SK-N-SH (cell line): Measurements from ENCODE around the gene GHDC. TPM values are rescaled to one million over a fixed set of nuclear protein-coding genes. Genes with fewer than 3 reads are reported as not detected.

ENCODE experiments used
- CTCF ChIA-PET: fragments of 300-600, 350-600 bp; formaldehyde crosslinking; extraction: SDS; loops from one replicate; lab custom pipeline; 2021; lab: Yijun Ruan, JAX
- POLR2A ChIA-PET: fragments of 350-600 bp; sonication (Branson Sonifier 250); formaldehyde crosslinking; extraction: SDS; loops from one replicate; lab custom pipeline; 2020; ENCODE audit warnings: antibody characterized with exemption, inconsistent platforms; lab: Yijun Ruan, JAX
- DNase-seq: peaks from one replicate; pipeline ENCODE4 v3.0.0; 2012
- H2AFZ ChIP-seq: fragments of 200-600 bp; sonication (generic); 2 replicates; pipeline ENCODE4 v1.8.1; 2016; ENCODE audit warnings: antibody characterized with exemption, mild to moderate bottlenecking, low read depth
- H3F3A ChIP-seq: fragments of 200-600 bp; sonication (generic); replicated peaks from 2 replicates; pipeline ENCODE3; 2016; ENCODE audit warnings: antibody characterized with exemption, mild to moderate bottlenecking; ENCODE audit not compliant: insufficient read depth
- H3K27ac ChIP-seq, 2 experiments: fragments of 200-500 bp in 1 of 2; fragments of 200-600 bp in 1 of 2; sonication (Bioruptor generic) in 1 of 2; sonication (generic), shearing (Covaris generic) in 1 of 2; 2 replicates each; pipeline versions ENCODE4 v1.5.1 to v1.6.1; 2014 to 2016; ENCODE audit warnings: low read depth in 2 of 2, inconsistent platforms in 1 of 2, low read length in 1 of 2, mild to moderate bottlenecking in 1 of 2, mixed read lengths in 1 of 2
- H3K27me3 ChIP-seq: fragments of 200-600 bp; sonication (generic), shearing (Covaris generic); 2 replicates; pipeline ENCODE4 v1.6.1; 2016; ENCODE audit warnings: mixed run types; ENCODE audit not compliant: insufficient read depth
- H3K36me3 ChIP-seq, 2 experiments: fragments of 200-500 bp in 1 of 2; fragments of 200-600 bp in 1 of 2; sonication (Bioruptor generic) in 1 of 2; sonication (generic) in 1 of 2; replicated peaks in 1 of 2; 2 replicates each; pipeline versions ENCODE3 to v1.5.1; 2014 to 2016; ENCODE audit warnings: low read length in 1 of 2, mild to moderate bottlenecking in 1 of 2; ENCODE audit not compliant: insufficient read depth in 2 of 2, control insufficient read depth in 1 of 2
- H3K4me1 ChIP-seq, 2 experiments: fragments of 200-500 bp in 1 of 2; fragments of 200-600 bp in 1 of 2; sonication (Bioruptor generic) in 1 of 2; sonication (generic), shearing (Covaris generic) in 1 of 2; 2 replicates each; pipeline versions ENCODE4 v1.5.1 to v1.6.1; 2014 to 2016; ENCODE audit warnings: low read depth in 1 of 2, low read length in 1 of 2, mixed run types in 1 of 2; ENCODE audit not compliant: insufficient read depth in 2 of 2, control insufficient read depth in 1 of 2
- H3K4me2 ChIP-seq: fragments of 200-600 bp; sonication (generic), shearing (Covaris generic); 2 replicates; pipeline ENCODE4 v1.6.1; 2017; ENCODE audit warnings: mixed run types
- H3K4me3 ChIP-seq, 2 experiments: fragments of 200-500 bp in 1 of 2; fragments of 200-600 bp in 1 of 2; sonication (Bioruptor generic) in 1 of 2; sonication (generic), shearing (Covaris generic) in 1 of 2; 2 replicates each; pipeline versions ENCODE4 v1.5.1 to v1.8.1; 2014 to 2016; ENCODE audit warnings: low read depth in 2 of 2, inconsistent platforms in 1 of 2, low read length in 1 of 2, mild to moderate bottlenecking in 1 of 2, mixed read lengths in 1 of 2, moderate library complexity in 1 of 2
- H3K79me2 ChIP-seq: fragments of 200-600 bp; sonication (generic); 2 replicates; pipeline ENCODE4 v1.8.1; 2017; ENCODE audit warnings: mild to moderate bottlenecking; ENCODE audit not compliant: insufficient read depth
- H3K9ac ChIP-seq: fragments of 200-600 bp; sonication (generic); 2 replicates; pipeline ENCODE4 v1.6.1; 2017; ENCODE audit warnings: mixed run types
- H3K9me2 ChIP-seq: fragments of 200-600 bp; sonication (generic); 2 replicates; pipeline ENCODE4 v1.6.1; 2017; ENCODE audit warnings: mixed run types
- H3K9me3 ChIP-seq: fragments of 200-600 bp; sonication (generic); 2 replicates; pipeline ENCODE4 v1.6.1; 2017; ENCODE audit warnings: mixed run types, mild to moderate bottlenecking, moderate library complexity
- H4K20me1 ChIP-seq: fragments of 200-600 bp; sonication (generic); 2 replicates; pipeline ENCODE4 v1.6.1; 2017; ENCODE audit warnings: mild to moderate bottlenecking, mixed run types; ENCODE audit not compliant: insufficient read depth
- CHD2 ChIP-seq: fragments of 150-350 bp; IDR thresholded peaks from 2 replicates; pipeline ENCODE4 v1.6.1; 2018; ENCODE audit warnings: low read length; ENCODE audit not compliant: partially characterized antibody
- ELF1 ChIP-seq: IDR thresholded peaks from 2 replicates; pipeline ENCODE4 v1.4.0; 2012
- EP300 ChIP-seq, 2 experiments: IDR thresholded peaks; 2 replicates each; pipeline versions ENCODE4 v1.4.0 to v1.6.1; 2012; ENCODE audit warnings: borderline replicate concordance in 1 of 2, low read depth in 1 of 2, low read length in 1 of 2
- EZH2phosphoT487 ChIP-seq: fragments of 200-600 bp; sonication (generic); IDR thresholded peaks from 2 replicates; pipeline ENCODE4 v1.6.1; 2017; ENCODE audit warnings: low read depth, mixed run types, mild to moderate bottlenecking, antibody characterized with exemption, moderate library complexity, borderline replicate concordance
- FOSL2 ChIP-seq: IDR thresholded peaks from 2 replicates; pipeline ENCODE4 v1.4.0; 2012; ENCODE audit warnings: low read depth, mild to moderate bottlenecking, moderate library complexity, borderline replicate concordance
- FOXJ3 ChIP-seq: sonication (generic); formaldehyde crosslinking; IDR thresholded peaks from 2 replicates; pipeline ENCODE4 v1.5.1; 2020; ENCODE audit warnings: mild to moderate bottlenecking, missing genetic modification reagents
- GABPA ChIP-seq: IDR thresholded peaks from 2 replicates; pipeline ENCODE4 v1.4.0; 2012; ENCODE audit warnings: low read depth, mild to moderate bottlenecking
- IRF3 ChIP-seq: fragments of 150-350 bp; IDR thresholded peaks from 2 replicates; pipeline ENCODE4 v1.6.1; 2016; ENCODE audit warnings: mild to moderate bottlenecking, low read depth, low read length
- JUND ChIP-seq: IDR thresholded peaks from 2 replicates; pipeline ENCODE4 v1.4.0; 2012
- NFIC ChIP-seq: IDR thresholded peaks from 2 replicates; pipeline ENCODE4 v1.4.0; 2012; ENCODE audit warnings: borderline replicate concordance
- POLR2AphosphoS5 ChIP-seq: IDR thresholded peaks from 2 replicates; pipeline ENCODE4 v1.6.1; 2012; ENCODE audit warnings: low read depth, low read length
- RAD21 ChIP-seq: IDR thresholded peaks from 2 replicates; pipeline ENCODE4 v1.6.1; 2012; ENCODE audit warnings: mild to moderate bottlenecking, low read length
- RCOR1 ChIP-seq: fragments of 150-350 bp; IDR thresholded peaks from 2 replicates; pipeline ENCODE4 v1.6.1; 2017; ENCODE audit warnings: antibody characterized with exemption, low read length
- REST ChIP-seq: IDR thresholded peaks from 2 replicates; pipeline ENCODE4 v1.6.1; 2012; ENCODE audit warnings: mild to moderate bottlenecking, low read depth, low read length, moderate library complexity
- TAF1 ChIP-seq: IDR thresholded peaks from 2 replicates; pipeline ENCODE4 v1.6.1; 2012; ENCODE audit warnings: low read depth, mild to moderate bottlenecking, low read length, moderate library complexity, borderline replicate concordance
- TCF12 ChIP-seq: IDR thresholded peaks from 2 replicates; pipeline ENCODE4 v1.4.0; 2012
- USF2 ChIP-seq: fragments of 150-350 bp; IDR thresholded peaks from 2 replicates; pipeline ENCODE4 v1.6.1; 2017; ENCODE audit warnings: antibody characterized with exemption, low read length, low read depth, borderline replicate concordance
- YY1 ChIP-seq: IDR thresholded peaks from 2 replicates; pipeline ENCODE4 v1.4.0; 2012; ENCODE audit warnings: low read depth, mild to moderate bottlenecking
- ZBTB33 ChIP-seq: IDR thresholded peaks from 2 replicates; pipeline ENCODE4 v1.4.0; 2012; ENCODE audit warnings: low read depth, borderline replicate concordance
- WGBS: methylation state at CpG from one replicate; pipeline ENCODE4 v1.1.6; 2017; ENCODE audit warnings: low lambda C conversion rate; 5-methylcytosine and 5-hydroxymethylcytosine counted together
- polyA plus RNA-seq, 3 experiments: library from polyadenylated mRNA; depleted of rRNA; stranded (reverse); fragments of >200 nt; gene quantifications; 2 replicates each; pipeline ENCODE4 v1.2.3, GENCODE V29; 2012

The GHDC gene
- polyA plus RNA-seq, 1 of the 3 experiments (the other 2 are of a cell fraction) = 15.8 TPM

- POLR2A ChIA-PET = no interaction called here
- H3K9me2 ChIP-seq = no peaks in the 10 kb centered on the region
Measured at GRCh38 chr17:42188749-42189650, 5.3 kb downstream of the GHDC start.

GRCh38 chr17:42187833-42188232, 6.5 kb downstream of the GHDC start:
- peaks cover 2% of the 10 kb centered on the region for H3F3A ChIP-seq
- H3K4me1 ChIP-seq = peaks cover under 1 to 3% of the 10 kb centered on the region in 2 experiments; a peak in 2 of 4 replicates
- POLR2A ChIA-PET = interaction anchor here (0.6 kb wide), 1 partner anchor 44 kb away, joined by 3 read pairs; no protein-coding TSS in a partner anchor
- no peaks in the 10 kb centered on the region for H3K79me2 ChIP-seq
- no peak overlapping the region for H3K4me3 ChIP-seq
- 69% methylated on average over 2 of the region's 2 CpGs for WGBS
- no peaks in the 10 kb centered on the region for H3K27me3 ChIP-seq
- H3K4me2 ChIP-seq = no peak overlapping the region
- DNase-seq = peak; percentile 2
- TF ChIP-seq JUND (no peak), IRF3 (no peak), YY1 (no peak), FOXJ3 (CRISPR knock-in tag) (no peak), CHD2 (no peak), REST (no peak), ELF1 (no peak), FOSL2 (no peak)
- no peaks in the 10 kb centered on the region for H3K9me2 ChIP-seq
- H3K36me3 ChIP-seq = no peaks in the 10 kb centered on the region
- CTCF ChIA-PET = interaction anchor here (1.1 kb wide), 2 partner anchors 8 to 120 kb away, joined by 3 read pairs; no protein-coding TSS in a partner anchor
- no peak overlapping the region for H3K9ac ChIP-seq
- H2AFZ ChIP-seq = no peak overlapping the region
- H4K20me1 ChIP-seq = no peaks in the 10 kb centered on the region
- H3K27ac ChIP-seq = no peak overlapping the region
- H3K9me3 ChIP-seq = no peaks in the 10 kb centered on the region

More at GRCh38 chr17:42188749-42189650, 5.3 kb downstream of the GHDC start:
- Histone ChIP-seq H3K4me2 (no peak overlapping the region), H3K4me3 (no peak overlapping the region), H2AFZ (no peak overlapping the region), H3K36me3 (no peaks in the 10 kb centered on the region), H3K27ac (no peak overlapping the region), H3K9ac (no peak overlapping the region), H3K9me3 (no peaks in the 10 kb centered on the region), H4K20me1 (no peaks in the 10 kb centered on the region), H3K27me3 (no peaks in the 10 kb centered on the region), H3K79me2 (no peaks in the 10 kb centered on the region), H3K4me1 (peaks cover 0 to 11% of the 10 kb centered on the region in 2 experiments; a peak in 1 of 4 replicates), H3F3A (no peaks in the 10 kb centered on the region)
- 85% methylated on average over 17 of the region's 19 CpGs for WGBS
- CTCF ChIA-PET = interaction anchor here (0.6 to 1.0 kb wide), 3 partner anchors 8 to 298 kb away, joined by 3 read pairs; partner anchors contain the start of gene KCNH4
- TF ChIP-seq RCOR1 (no peak), FOXJ3 (CRISPR knock-in tag) (no peak), EZH2phosphoT487 (no peak), RAD21 (no peak), TCF12 (no peak), GABPA (no peak), POLR2AphosphoS5 (no peak), TAF1 (no peak), USF2 (no peak), EP300 (IDR thresholded peaks at IDR 0.05; ENCODE audit: borderline replicate concordance in 1 of 2, low read depth in 1 of 2, low read length in 1 of 2) (no peak), ZBTB33 (no peak), NFIC (no peak)
- peak; percentile 1 for DNase-seq
